NCI-H82 (cell line): ENCODE data around the gene ATF7.
"Not testable (repeated sequence)": the region's sequence is repeated elsewhere in the genome, so short reads cannot be mapped to it uniquely, and the experiment has no call there.

ENCODE experiments used
- DNase-seq: peaks from one replicate; lab custom pipeline; 2025; lab: John Stamatoyannopoulos, UW

Gene ATF7

DNA sequence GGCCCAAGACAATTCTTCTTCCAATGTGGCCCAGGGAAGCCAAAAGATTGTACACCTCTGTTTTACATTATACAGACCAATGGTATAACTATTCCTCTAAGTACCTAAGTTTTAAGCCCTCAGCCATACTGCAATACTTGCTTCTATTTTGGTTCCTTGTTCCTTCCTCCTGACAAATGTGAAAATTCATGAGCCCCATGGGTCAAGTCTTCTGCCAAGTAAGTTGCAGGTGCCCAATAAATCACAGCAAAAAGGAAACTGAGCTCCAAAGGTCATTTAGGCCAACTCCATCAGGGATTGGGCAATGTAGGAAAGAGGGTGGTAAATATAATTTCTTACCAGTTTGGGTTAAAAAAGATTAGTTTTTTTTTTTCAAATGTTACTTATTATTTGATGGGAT lies 61.2 kb downstream of the ATF7 start:
- DNase-seq = no peak

DNA sequence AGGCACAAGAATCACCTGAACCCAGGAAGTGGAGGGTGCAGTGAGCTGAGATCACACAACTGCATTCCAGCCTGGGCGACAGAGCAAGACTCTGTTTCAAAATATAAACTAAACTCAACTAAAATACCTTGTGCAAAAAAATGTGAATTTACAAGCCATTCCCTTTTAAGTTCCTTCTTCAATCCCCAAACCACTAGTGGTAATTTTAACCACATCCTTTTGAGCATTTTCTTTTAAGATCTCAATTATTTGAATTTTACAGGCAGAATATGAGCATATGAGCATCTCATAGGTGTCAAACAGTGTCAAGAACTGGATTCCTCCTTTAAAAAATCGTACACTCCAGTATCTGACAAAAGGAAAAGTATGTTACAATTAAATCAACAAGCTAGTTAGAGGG lies 61.9 kb downstream of the ATF7 start:
- no peak for DNase-seq

DNA sequence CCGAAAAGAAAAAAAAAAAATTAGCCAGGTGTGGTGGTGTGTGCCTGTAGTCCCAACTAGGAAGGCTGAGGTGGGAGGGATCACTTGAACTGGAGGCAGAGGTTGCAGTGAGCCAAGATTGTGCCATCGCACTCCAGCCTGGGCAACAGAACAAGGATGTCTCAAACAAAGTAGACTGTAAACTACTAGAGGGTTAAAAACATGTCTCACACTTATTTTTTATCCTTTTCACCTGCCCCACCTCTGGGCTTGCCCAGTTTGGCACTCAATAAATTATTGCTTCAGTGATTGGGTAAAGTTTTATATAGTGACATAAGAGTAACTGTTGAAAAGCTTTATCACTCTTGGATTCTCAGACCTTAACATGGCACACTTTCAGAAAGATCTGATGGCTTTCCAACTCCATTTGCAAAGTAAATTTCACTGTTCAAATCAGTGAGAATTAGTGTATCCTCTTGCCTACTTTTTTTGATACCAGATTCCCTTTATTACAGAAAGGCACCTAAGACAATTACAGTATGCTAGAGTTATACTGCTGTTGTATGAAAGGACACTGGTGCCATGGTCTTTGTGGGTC lies 62.6 kb downstream of the ATF7 start:
- DNase-seq = no peak

DNA sequence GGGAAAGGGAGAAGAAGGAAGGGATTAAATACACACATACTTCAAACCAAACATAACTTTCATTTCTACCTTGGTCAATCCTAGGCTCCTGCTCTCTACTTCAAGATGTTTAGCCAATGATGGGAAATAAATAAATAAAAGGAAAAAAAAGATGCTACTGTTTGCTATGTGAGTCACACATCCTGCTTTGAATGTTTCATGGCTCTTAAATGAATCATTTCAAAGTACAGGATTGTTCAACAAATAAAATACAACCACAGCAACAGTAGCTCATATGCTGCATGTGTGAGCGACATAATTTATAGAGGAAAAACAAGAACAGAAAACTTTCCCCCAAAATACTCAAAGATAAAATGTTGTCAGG lies 64.6 kb downstream of the ATF7 start:
- no peak for DNase-seq

DNA sequence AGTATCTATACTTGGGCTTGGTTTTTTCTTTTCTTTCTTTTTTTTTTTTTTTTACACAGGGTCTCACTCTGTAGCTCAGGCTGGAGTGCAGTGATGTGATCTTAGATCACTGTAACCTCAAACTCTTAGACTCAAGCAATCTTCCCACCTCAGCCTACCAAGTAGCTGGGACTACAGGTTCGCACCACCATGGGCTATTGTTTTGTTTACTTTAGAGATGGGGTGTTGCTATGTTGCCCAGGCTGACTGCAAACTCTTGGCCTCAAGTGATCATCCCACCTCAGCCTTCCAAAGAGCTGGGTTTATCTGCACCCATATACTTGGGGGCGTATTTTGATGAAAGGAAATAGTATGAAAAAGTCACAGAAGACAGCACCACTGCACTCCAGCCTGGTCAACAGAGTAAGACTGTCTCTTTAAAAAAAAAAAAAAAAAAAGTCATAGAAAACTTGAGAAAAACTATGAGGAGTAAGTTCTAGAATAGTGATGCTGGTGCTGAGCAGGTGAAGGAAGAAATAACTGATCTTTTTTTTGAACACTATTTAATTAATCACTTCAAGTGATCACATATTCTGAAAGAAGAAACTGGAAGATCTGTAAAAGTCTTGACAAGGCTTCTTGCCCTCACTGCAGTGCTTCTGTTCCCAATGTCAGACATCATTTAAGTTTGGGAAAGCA lies 65.1 kb downstream of the ATF7 start:
- DNase-seq = no peak

DNA sequence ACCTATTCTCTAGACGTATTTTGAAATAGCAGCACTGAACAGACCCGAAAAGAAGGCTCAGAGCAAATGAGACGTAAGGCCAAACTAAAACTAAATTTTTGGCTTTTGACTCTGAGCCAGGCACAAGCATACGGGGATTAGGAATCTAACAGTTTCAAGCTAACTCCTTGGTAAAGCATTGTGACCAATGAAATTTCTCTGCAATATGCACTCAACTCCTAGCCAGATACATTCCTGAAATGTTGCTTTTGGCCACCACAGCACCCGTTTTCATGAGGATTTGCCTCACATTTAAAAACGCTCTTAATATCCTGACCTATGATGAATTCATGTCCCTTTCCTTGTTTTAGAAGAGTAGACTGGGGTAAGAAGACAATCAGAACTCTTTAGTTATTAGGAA lies 65.8 kb downstream of the ATF7 start:
- no peak for DNase-seq

DNA sequence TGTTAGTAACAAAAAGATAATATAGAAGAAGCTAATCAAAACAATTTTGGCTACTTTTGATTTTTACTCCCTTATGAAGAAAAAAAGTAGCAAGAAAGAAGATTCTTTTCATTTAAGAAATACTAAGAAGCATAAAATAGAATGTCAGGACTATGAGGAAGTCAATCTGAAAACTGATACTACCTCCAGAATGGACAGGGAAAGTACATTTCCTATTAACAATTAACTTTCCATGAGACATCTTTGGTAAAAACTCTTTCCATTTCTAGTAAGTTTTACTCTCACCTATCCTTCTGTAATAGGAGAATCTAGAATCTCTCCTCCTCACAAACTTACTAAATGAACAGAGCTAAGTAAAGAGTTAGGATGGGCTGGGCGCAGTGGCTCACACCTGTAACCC lies 67.6 kb downstream of the ATF7 start:
- DNase-seq = no peak

DNA sequence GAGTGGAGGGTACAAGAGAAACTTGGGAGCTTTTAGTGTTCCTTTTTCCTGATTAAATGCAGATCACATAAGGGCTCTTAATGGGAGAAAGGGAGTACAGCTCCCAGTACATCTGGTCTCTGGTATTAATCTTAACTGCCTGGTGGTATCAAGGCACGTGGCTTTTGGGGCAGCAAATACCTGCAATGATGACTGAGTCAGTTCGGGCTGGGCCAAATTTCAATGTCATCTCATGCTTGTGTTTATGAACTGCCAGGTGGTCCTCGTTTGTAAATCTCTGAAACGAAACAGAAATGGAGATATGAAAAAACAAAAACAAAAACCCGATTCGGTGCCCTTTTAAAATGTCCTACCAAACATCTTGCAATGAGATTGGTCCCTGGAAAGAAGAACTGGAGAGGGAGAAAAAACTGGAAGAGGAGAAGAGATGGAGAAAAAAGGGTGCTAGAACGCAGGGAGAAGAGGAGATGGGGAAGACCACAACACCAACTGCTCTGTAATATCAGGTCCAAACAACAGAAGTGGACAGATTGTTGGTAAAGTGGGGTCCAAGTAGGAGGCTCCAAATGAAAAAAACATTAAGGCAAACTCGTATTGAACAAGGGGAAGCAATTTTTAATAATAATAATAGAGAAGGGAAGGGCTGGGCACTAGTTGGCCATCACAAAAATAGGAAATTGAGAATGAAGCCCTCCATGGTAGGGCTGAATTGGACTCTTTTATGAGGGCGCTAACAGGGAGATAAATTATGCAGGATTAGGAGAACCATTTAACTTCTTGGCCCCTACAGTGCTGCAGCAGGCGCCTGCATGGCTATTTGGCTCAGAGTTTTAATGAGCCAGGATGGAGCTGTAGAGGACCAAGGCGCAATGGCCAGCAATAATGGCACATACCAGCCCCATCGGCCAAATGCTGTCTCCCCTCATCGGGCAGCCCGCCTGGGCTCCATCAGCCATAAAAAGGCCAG lies 73.5 kb downstream of the ATF7 start:
- peak; percentile 16 for DNase-seq

DNA sequence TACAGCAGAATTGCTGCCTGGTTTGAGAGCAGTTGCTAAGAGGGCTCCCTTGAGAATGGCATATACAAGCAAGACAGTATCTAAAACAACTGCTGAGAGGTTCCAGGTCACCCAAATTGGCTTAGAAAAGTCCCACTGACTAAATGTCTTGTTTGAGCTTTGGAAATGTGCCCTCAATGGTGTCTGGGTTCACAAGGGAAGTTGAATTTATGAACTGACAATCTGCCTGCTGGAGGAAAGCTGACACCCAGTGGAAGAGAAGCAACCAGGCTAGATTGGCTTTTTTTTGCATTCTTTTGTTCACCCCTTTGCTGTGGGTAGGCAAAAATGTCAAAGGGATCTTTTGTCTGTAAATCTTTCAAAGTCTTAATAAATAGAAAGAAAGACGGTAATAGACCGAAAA lies 74.3 kb downstream of the ATF7 start:
- DNase-seq = no peak

DNA sequence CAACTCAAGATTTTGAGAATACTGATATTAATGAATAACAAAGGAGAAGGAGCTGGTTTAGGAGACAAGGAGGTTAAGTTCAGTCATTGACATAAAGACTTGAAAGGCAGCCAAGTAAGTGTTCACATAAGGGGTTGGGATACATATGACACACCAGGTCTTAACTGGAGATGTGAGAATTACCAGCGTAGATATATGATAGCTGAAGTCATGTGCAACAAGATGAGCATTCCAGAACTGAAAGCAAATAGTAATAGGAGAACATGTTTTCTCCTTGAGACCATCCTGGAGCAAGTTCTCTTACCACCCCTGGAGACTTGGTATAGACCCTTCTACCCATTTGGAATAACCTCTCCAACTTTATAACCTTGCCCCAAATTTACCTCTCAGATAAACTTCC lies 75.6 kb downstream of the ATF7 start:
- DNase-seq = no peak

DNA sequence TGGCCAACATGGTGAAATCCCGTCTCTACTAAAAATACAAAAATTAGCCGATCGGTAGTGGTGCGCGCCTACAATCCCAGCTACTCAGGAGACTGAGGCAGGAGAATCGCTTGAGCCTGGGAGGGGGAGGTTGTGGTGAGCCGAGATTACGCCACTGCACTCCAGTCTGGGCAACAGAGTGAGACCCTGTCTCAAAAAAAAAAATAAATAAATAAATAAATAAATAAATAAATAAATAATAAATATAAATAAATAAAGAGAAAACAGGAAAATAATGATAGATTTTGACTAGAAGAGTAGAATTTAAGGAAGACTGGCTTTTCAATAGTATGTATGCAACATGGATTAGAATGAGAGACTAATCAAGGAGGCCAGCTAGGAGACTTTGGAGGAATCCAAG lies 76.1 kb downstream of the ATF7 start:
- DNase-seq = not testable (repeated sequence)

DNA sequence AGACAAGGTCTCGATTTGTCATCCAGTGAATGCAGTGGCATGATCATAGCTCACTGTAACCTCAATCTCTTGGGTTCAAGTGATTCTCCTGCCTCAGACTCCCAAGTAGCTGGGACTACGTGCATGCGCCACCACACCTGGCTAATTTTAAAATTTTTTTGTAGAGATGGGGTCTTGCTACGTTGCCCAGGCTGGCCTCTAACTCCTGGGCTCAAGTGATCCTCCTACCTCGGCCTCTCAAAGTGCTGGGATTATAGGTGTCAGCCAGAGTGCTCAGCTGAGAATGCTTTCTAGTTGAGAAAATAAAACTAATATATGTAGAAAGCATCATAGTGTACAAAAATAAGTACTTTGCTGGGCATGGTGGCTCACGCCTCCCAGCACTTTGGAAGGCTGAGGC lies 77.8 kb downstream of the ATF7 start:
- not testable (repeated sequence) for DNase-seq

DNA sequence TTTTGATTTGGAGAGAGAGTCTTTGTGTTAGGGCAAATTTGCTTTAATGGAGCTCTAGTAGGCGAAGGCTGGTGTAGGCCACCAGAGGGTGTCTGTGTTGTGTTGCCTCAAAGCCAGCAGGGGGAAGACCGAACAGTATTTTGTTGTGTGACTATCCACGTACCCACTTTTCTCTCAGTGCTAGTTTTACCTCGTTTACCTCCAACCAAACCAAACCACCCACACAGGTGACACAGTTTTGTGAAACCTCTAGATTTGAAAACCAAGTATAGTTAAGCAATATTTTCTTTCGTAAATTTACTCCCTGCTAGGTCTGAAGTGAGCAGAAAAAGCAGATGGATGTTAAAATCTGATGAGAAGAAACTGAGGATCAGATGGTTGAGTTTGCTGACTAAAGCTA lies 82.6 kb downstream of the ATF7 start:
- DNase-seq = peak; percentile 81

DNA sequence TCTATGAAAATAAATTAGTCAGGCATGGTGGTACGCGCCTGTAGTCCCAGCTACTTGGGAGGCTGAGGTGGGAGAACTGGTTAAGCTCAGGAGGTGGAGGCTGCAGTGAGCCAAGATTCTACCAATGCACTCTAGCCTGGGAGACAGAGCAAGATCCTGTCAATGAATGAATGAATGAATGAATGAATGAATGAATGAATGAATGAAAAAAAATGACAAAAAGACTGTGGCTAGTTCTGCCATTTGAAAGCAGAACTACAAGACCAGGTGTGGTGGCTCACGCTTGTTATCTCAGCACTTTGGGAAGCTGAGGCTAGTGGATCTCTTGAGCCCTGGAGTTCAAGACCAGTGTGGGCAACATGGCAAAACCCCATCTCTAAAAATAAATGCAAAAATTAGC lies 86.7 kb downstream of the ATF7 start:
- DNase-seq = no peak

DNA sequence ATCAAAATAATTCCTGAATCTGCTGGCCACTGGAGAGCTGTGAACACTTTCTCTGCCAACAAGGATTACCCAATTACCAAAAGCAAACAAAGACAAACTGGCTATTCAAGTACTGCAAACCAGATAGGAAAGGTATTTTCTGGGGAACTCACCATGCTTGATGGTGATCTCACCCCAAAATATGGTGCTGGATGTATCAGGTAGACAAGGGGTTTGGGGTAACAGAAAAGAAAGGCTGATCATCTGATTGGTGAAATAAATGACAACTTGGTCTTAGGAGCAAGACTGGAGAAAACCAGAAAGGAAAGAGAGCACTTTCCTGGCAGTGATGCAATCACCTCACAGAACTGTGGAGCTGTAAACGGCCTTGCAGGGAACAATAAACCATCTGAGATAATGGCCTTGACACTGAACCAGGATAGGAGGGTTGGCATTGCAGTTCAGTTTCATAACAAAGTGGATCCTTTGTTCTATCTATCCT lies 87.9 kb downstream of the ATF7 start:
- no peak for DNase-seq

DNA sequence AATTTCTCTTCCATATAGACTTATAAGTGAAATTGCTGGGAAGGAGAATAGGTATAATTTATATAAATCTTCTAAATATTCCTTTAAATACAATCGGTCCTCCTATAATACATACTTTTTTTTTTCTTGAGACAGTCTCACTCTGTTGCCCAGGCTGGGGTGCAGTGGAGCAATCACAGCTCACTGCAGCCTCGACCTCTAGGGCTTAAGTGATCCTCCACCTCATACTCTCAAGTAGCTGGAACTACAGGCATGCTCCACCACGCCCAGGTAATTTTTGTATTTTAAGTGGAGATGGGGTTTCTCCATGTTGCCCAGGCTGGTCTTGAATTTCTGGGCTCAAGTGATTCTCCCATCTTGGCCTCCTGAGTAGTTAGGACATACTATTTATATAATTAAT lies 89.2 kb downstream of the ATF7 start:
- DNase-seq = no peak

DNA sequence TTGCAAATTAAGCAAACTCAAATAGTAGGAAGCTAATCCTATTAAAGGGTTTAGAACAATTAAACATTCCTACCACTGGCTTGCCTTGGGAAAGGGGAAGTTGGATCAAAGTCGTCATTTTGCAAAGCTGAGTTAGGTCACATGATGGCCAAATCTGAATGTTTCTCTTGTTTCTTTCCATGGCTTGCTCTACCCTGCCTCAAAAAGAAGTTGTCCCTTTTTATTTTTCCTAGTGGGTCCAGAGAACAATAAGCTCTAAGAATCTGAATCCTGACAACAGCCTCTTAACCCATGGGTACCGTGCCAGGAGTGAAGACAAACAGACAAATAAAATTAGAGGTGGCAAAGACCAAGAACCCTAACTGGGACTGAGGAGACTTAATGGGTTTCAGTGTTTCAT lies 92.7 kb downstream of the ATF7 start:
- peak; percentile 29 for DNase-seq

DNA sequence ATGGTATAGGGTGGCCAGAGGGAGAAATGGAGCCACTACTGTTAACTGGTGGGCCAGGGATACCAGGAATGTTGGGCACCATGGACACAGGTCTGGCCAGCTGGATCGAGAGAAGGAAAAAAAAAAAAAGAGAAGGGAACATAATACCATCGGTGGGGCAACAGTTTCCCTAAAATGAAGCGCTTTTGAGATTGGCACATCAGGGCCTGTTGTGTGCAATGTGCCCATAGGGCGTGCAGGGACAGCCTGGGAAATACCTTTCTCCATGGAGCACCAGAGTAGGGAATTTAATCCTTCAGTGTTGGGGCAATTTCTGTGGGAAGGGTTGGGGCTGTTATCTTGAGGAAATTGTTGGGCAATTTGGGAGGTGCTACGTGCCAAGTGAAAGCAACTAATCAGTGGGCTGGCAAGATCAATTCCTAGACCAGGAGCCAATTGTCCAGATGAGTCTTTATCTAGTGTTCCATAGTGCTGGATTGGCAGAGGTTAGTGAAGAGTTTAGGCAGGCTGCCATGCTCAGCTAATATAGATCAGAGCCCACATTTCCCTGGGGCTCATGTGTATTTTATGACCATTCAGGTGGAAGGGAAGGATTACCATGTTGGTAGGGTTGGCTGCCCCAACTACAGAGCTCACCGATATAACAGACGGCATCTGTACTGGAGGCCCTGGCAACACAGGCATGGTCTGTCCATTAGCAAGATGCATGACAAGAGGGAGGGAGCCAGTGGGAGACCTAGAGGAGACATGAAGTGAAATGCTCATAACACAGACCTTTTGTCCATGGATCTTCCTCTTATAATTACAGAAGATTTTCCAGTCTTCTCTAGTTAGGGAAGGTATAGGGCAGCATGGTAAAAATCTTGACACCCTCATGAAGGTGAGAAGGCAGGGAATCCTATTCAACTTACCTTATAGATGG lies 93.4 kb downstream of the ATF7 start:
- peak; percentile 29 for DNase-seq

DNA sequence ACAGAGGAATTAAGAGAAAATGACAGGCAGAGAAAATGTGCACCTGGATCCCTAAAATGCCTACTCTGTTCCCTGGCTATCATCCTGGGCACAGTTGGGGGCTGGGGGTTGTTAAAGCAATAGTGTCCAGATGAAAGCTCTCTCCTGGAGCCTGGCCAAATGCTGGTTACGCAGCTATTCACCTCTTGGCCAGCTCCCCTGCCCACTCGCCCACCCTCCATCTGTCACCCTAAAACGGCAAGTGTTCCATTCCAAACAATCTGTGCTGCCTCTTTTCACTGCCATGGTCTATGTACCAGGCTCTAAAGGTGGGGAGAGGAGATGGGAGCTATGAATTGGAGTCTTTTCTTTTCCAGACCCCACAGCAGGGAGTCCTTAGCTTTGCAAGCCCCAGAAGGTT lies 94.2 kb downstream of the ATF7 start:
- DNase-seq = peak; percentile 19

DNA sequence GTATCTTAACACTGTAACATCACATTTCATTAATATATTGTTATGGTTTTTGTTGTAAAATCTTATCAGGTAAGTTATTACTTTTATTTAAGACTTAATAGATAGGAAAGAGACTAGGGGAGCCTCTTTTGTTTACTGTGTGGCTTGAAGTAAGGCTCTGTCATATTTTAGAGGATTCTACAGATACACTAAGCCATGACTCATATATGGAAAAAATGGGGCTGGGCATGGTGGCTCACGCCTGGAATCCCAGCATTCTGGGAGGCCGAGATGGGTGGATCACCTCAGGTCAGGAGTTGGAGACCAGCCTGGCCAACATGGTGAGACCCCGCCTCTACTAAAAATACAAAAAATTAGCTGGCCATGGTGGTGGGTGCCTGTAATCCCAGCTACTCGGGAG lies 95.3 kb downstream of the ATF7 start:
- DNase-seq = no peak

DNA sequence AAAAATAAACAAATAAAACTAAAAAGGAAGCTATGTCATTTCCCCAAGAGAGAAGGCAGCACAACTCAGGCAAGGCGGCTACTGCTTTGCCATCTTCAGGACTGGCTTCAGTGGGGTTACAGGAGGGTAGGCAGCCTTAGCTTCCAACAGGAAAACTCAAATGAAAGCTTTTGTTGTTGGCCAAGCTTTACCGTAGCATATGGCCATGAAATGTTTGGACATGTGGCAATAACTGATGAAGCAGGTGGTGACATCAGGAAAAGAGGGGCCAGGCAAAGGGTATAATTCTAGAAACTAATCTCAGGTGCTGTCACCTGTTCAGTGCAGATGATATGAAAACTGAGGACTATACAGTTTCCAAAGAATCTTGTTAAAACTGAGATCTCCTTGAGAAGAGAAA lies 96.1 kb downstream of the ATF7 start:
- peak; percentile 69 for DNase-seq

DNA sequence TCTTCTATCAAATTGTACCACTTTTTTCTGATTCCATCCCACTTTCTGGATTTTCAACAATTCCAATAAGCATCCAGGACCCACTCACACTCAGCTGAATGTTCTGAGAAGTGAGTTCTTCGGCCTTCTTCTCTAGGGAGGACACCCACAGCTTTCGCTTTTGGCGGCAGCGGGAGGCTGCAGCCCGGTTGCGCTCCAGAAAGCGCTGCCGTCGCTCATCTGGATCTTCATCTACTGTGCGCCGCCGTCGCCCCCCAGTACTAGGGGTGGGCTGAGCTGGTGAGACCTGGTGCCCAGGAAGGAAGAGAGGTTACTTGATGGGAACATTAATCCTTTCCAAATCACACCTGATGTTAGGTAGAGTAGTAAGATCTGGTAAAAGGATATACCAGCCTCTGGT lies 101.7 kb downstream of the ATF7 start:
- no peak for DNase-seq
